HEK293 (cell line): ENCODE data around the gene CCIN.

ENCODE experiments used
- BCL11B ChIP-seq: fragments of 450-650 bp; formaldehyde crosslinking; IDR thresholded peaks from 2 replicates; pipeline ENCODE4 v1.5.1; 2016; ENCODE audit warnings: low read depth, missing biosample characterization, missing genetic modification characterization
- GLI2 ChIP-seq: fragments of 450-650 bp; formaldehyde crosslinking; IDR thresholded peaks from 2 replicates; pipeline ENCODE4; 2017; ENCODE audit warnings: missing biosample characterization, missing genetic modification characterization, low read depth, borderline replicate concordance
- KLF9 ChIP-seq: fragments of 450-650 bp; formaldehyde crosslinking; IDR thresholded peaks from 2 replicates; pipeline ENCODE4 v1.5.1; 2016; ENCODE audit warnings: missing biosample characterization, missing genetic modification characterization, low read depth
- MZF1 ChIP-seq: fragments of 450-650 bp; formaldehyde crosslinking; IDR thresholded peaks from 2 replicates; pipeline ENCODE4 v1.5.1; 2017; ENCODE audit warnings: missing biosample characterization, missing genetic modification characterization, borderline replicate concordance
- OSR2 ChIP-seq: fragments of 450-650 bp; formaldehyde crosslinking; IDR thresholded peaks from 2 replicates; pipeline ENCODE4 v1.5.1; 2016; ENCODE audit warnings: missing biosample characterization, missing genetic modification characterization
- SALL2 ChIP-seq: fragments of 450-650 bp; formaldehyde crosslinking; IDR thresholded peaks from 2 replicates; pipeline ENCODE4 v1.5.0; 2017; ENCODE audit warnings: missing biosample characterization, mild to moderate bottlenecking, missing genetic modification characterization, borderline replicate concordance
- ZBTB17 ChIP-seq: fragments of 450-650 bp; formaldehyde crosslinking; IDR thresholded peaks from 2 replicates; pipeline ENCODE4 v1.5.1; 2016; ENCODE audit warnings: missing biosample characterization, missing genetic modification characterization
- ZBTB20 ChIP-seq: fragments of 450-650 bp; formaldehyde crosslinking; IDR thresholded peaks from 2 replicates; pipeline ENCODE4 v1.5.1; 2016; ENCODE audit warnings: missing biosample characterization, missing genetic modification characterization
- ZBTB48 ChIP-seq: fragments of 450-650 bp; formaldehyde crosslinking; IDR thresholded peaks from 2 replicates; pipeline ENCODE4 v1.5.1; 2016; ENCODE audit warnings: missing biosample characterization, missing genetic modification characterization
- ZIC2 ChIP-seq: fragments of 450-650 bp; formaldehyde crosslinking; IDR thresholded peaks from 2 replicates; pipeline ENCODE4 v1.5.1; 2016; ENCODE audit warnings: missing biosample characterization, missing genetic modification characterization
- ZNF10 ChIP-seq: fragments of 450-650 bp; formaldehyde crosslinking; IDR thresholded peaks from 2 replicates; pipeline ENCODE4 v1.5.1; 2017; ENCODE audit warnings: missing biosample characterization, missing genetic modification characterization
- ZNF19 ChIP-seq: fragments of 450-650 bp; formaldehyde crosslinking; IDR thresholded peaks from 2 replicates; pipeline ENCODE4; 2016; ENCODE audit warnings: missing biosample characterization, missing genetic modification characterization, low read depth
- ZNF23 ChIP-seq: fragments of 450-650 bp; formaldehyde crosslinking; IDR thresholded peaks from 2 replicates; pipeline ENCODE4 v1.5.1; 2016; ENCODE audit warnings: missing biosample characterization, missing genetic modification characterization, borderline replicate concordance
- ZNF239 ChIP-seq: fragments of 450-650 bp; formaldehyde crosslinking; IDR thresholded peaks from 2 replicates; pipeline ENCODE4 v1.5.1; 2016; ENCODE audit warnings: missing biosample characterization, missing genetic modification characterization
- ZNF274 ChIP-seq, 2 experiments: fragments of 200-500 bp in 1 of 2; fragments of 450-650 bp in 1 of 2; sonication (Bioruptor generic) in 1 of 2; formaldehyde crosslinking in 1 of 2; IDR thresholded peaks; 2 replicates each; pipeline versions ENCODE4 v1.5.1 to v1.6.1; 2014 to 2016; ENCODE audit warnings: borderline replicate concordance in 1 of 2, inconsistent platforms in 1 of 2, low read length in 1 of 2, missing biosample characterization in 1 of 2, missing genetic modification characterization in 1 of 2
- ZNF354C ChIP-seq: fragments of 450-650 bp; formaldehyde crosslinking; IDR thresholded peaks from 2 replicates; pipeline ENCODE4 v1.5.1; 2016; ENCODE audit warnings: missing biosample characterization, missing genetic modification characterization, low read depth, borderline replicate concordance
- ZNF394 ChIP-seq: fragments of 450-650 bp; formaldehyde crosslinking; IDR thresholded peaks from 2 replicates; pipeline ENCODE4 v1.5.1; 2016; ENCODE audit warnings: missing biosample characterization, missing genetic modification characterization, mild to moderate bottlenecking, moderate library complexity, borderline replicate concordance
- ZNF423 ChIP-seq: fragments of 450-650 bp; formaldehyde crosslinking; IDR thresholded peaks from 2 replicates; pipeline ENCODE4 v1.5.1; 2016; ENCODE audit warnings: missing biosample characterization, missing genetic modification characterization
- ZNF514 ChIP-seq: fragments of 450-650 bp; formaldehyde crosslinking; IDR thresholded peaks from 2 replicates; pipeline ENCODE4 v1.5.1; 2016; ENCODE audit warnings: missing biosample characterization, missing genetic modification characterization
- ZNF560 ChIP-seq: fragments of 450-650 bp; formaldehyde crosslinking; IDR thresholded peaks from 2 replicates; pipeline ENCODE4 v1.5.1; 2017; ENCODE audit warnings: missing biosample characterization, missing genetic modification characterization, borderline replicate concordance
- ZNF571 ChIP-seq: fragments of 450-650 bp; formaldehyde crosslinking; IDR thresholded peaks from 2 replicates; pipeline ENCODE4 v1.5.0; 2017; ENCODE audit warnings: missing biosample characterization, missing genetic modification characterization
- ZNF585B ChIP-seq: fragments of 450-650 bp; formaldehyde crosslinking; IDR thresholded peaks from 2 replicates; pipeline ENCODE4 v1.5.1; 2016; ENCODE audit warnings: missing biosample characterization, missing genetic modification characterization
- ZNF596 ChIP-seq: fragments of 450-650 bp; IDR thresholded peaks from 2 replicates; pipeline ENCODE4 v1.5.0; 2018; ENCODE audit warnings: missing biosample characterization, mild to moderate bottlenecking, missing genetic modification characterization, moderate library complexity
- ZNF704 ChIP-seq: fragments of 450-650 bp; formaldehyde crosslinking; IDR thresholded peaks from 2 replicates; pipeline ENCODE4 v1.5.1; 2016; ENCODE audit warnings: missing biosample characterization, missing genetic modification characterization
- ZNF792 ChIP-seq: fragments of 450-650 bp; formaldehyde crosslinking; IDR thresholded peaks from 2 replicates; pipeline ENCODE4 v1.5.1; 2016; ENCODE audit warnings: missing biosample characterization, missing genetic modification characterization
- ZNF830 ChIP-seq: fragments of 450-650 bp; IDR thresholded peaks from 2 replicates; pipeline ENCODE4 v1.5.0; 2018; ENCODE audit warnings: missing biosample characterization, missing genetic modification characterization, low read depth, mild to moderate bottlenecking, moderate library complexity
- TF ChIP-seq, protein P1 (sequence below): fragments of 450-650 bp; formaldehyde crosslinking; optimal IDR thresholded peaks from 2 replicates; pipeline ENCODE3; 2016; ENCODE audit warnings: missing biosample characterization, mild to moderate bottlenecking, missing genetic modification characterization
- TF ChIP-seq, protein P2 (sequence below): fragments of 450-650 bp; formaldehyde crosslinking; IDR thresholded peaks from 2 replicates; pipeline ENCODE4 v1.5.1; 2017; ENCODE audit warnings: missing biosample characterization, missing genetic modification characterization
- TF ChIP-seq, protein P3 (sequence below): fragments of 450-650 bp; formaldehyde crosslinking; conservative IDR thresholded peaks from 2 replicates; pipeline ENCODE4 v1.5.1; 2016; ENCODE audit warnings: low read depth, missing biosample characterization, missing genetic modification characterization
- TF ChIP-seq, protein P4 (sequence below): fragments of 450-650 bp; formaldehyde crosslinking; IDR thresholded peaks from 2 replicates; pipeline ENCODE4 v1.5.1; 2016; ENCODE audit warnings: missing biosample characterization, missing genetic modification characterization

CCIN gene

GRCh38 chr9:36163049-36163785, 6.0 kb upstream of the CCIN start (continued):
- TF ChIP-seq ZNF274 (IDR thresholded peaks at IDR 0.05; ENCODE audit: low read length) (no peak), ZNF274 (tag by site-specific recombination; IDR thresholded peaks at IDR 0.05; ENCODE audit: borderline replicate concordance) (no peak), ZNF560 (no peak), ZNF792 (no peak), SALL2 (no peak), ZBTB20 (peak; percentile 45; the same call in 1 of the 2 replicates), GLI2 (no peak), KLF9 (no peak), ZNF10 (tag by site-specific recombination) (no peak), ZNF354C (no peak), ZNF704 (tag by site-specific recombination) (no peak), ZBTB48 (tag by site-specific recombination) (0 out of 2 replicates have a peak, but pooled peaks have one; percentile 17), ZNF19 (tag by site-specific recombination) (no peak), ZNF514 (tag by site-specific recombination) (no peak), OSR2 (tag by site-specific recombination) (no peak), ZBTB17 (tag by site-specific recombination) (no peak), BCL11B (no peak), ZNF423 (tag by site-specific recombination) (no peak), ZNF239 (tag by site-specific recombination) (no peak), ZNF585B (tag by site-specific recombination) (no peak), ZNF23 (tag by site-specific recombination) (no peak), ZNF596 (tag by site-specific recombination) (no peak), ZNF571 (tag by site-specific recombination) (no peak), ZNF394 (tag by site-specific recombination) (no peak), MZF1 (no peak), ZNF830 (tag by site-specific recombination) (no peak), ZIC2 (tag by site-specific recombination) (peak; percentile 17; the same call in 1 of the 2 replicates)
- TF ChIP-seq, protein P1, sequence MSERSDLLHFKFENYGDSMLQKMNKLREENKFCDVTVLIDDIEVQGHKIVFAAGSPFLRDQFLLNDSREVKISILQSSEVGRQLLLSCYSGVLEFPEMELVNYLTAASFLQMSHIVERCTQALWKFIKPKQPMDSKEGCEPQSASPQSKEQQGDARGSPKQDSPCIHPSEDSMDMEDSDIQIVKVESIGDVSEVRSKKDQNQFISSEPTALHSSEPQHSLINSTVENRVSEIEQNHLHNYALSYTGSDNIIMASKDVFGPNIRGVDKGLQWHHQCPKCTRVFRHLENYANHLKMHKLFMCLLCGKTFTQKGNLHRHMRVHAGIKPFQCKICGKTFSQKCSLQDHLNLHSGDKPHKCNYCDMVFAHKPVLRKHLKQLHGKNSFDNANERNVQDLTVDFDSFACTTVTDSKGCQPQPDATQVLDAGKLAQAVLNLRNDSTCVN (tag by site-specific recombination): no peak
- TF ChIP-seq, protein P2, sequence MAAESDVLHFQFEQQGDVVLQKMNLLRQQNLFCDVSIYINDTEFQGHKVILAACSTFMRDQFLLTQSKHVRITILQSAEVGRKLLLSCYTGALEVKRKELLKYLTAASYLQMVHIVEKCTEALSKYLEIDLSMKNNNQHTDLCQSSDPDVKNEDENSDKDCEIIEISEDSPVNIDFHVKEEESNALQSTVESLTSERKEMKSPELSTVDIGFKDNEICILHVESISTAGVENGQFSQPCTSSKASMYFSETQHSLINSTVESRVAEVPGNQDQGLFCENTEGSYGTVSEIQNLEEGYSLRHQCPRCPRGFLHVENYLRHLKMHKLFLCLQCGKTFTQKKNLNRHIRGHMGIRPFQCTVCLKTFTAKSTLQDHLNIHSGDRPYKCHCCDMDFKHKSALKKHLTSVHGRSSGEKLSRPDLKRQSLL (tag by site-specific recombination): no peak
- TF ChIP-seq, protein P3, sequence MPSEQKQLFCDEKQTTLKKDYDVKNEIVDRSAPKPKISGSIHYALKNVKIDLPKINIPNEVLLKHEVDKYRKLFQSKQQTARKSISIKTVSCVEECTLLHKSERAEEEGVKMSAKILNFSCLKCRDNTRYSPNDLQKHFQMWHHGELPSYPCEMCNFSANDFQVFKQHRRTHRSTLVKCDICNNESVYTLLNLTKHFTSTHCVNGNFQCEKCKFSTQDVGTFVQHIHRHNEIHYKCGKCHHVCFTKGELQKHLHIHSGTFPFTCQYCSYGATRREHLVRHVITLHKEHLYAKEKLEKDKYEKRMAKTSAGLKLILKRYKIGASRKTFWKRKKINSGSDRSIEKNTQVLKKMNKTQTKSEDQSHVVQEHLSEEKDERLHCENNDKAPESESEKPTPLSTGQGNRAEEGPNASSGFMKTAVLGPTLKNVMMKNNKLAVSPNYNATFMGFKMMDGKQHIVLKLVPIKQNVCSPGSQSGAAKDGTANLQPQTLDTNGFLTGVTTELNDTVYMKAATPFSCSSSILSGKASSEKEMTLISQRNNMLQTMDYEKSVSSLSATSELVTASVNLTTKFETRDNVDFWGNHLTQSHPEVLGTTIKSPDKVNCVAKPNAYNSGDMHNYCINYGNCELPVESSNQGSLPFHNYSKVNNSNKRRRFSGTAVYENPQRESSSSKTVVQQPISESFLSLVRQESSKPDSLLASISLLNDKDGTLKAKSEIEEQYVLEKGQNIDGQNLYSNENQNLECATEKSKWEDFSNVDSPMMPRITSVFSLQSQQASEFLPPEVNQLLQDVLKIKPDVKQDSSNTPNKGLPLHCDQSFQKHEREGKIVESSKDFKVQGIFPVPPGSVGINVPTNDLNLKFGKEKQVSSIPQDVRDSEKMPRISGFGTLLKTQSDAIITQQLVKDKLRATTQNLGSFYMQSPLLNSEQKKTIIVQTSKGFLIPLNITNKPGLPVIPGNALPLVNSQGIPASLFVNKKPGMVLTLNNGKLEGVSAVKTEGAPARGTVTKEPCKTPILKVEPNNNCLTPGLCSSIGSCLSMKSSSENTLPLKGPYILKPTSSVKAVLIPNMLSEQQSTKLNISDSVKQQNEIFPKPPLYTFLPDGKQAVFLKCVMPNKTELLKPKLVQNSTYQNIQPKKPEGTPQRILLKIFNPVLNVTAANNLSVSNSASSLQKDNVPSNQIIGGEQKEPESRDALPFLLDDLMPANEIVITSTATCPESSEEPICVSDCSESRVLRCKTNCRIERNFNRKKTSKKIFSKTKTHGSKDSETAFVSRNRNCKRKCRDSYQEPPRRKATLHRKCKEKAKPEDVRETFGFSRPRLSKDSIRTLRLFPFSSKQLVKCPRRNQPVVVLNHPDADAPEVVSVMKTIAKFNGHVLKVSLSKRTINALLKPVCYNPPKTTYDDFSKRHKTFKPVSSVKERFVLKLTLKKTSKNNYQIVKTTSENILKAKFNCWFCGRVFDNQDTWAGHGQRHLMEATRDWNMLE (tag by site-specific recombination): no peak; the same call in 1 of the 2 replicates
- TF ChIP-seq, protein P4, sequence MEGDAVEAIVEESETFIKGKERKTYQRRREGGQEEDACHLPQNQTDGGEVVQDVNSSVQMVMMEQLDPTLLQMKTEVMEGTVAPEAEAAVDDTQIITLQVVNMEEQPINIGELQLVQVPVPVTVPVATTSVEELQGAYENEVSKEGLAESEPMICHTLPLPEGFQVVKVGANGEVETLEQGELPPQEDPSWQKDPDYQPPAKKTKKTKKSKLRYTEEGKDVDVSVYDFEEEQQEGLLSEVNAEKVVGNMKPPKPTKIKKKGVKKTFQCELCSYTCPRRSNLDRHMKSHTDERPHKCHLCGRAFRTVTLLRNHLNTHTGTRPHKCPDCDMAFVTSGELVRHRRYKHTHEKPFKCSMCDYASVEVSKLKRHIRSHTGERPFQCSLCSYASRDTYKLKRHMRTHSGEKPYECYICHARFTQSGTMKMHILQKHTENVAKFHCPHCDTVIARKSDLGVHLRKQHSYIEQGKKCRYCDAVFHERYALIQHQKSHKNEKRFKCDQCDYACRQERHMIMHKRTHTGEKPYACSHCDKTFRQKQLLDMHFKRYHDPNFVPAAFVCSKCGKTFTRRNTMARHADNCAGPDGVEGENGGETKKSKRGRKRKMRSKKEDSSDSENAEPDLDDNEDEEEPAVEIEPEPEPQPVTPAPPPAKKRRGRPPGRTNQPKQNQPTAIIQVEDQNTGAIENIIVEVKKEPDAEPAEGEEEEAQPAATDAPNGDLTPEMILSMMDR (tag by site-specific recombination): no peak
